ENCODE results near the gene DOK5. TPM values are rescaled to one million over a fixed set of nuclear protein-coding genes. Genes with fewer than 3 reads are reported as not detected.
"Not testable (repeated sequence)": the region's sequence is repeated elsewhere in the genome, so short reads cannot be mapped to it uniquely, and the experiment has no call there.

The DOK5 gene
- total and polyA plus RNA-seq, 2 of the 4 experiments (the other 2 are of a cell fraction): 2.8 to 3.9 TPM

DNA sequence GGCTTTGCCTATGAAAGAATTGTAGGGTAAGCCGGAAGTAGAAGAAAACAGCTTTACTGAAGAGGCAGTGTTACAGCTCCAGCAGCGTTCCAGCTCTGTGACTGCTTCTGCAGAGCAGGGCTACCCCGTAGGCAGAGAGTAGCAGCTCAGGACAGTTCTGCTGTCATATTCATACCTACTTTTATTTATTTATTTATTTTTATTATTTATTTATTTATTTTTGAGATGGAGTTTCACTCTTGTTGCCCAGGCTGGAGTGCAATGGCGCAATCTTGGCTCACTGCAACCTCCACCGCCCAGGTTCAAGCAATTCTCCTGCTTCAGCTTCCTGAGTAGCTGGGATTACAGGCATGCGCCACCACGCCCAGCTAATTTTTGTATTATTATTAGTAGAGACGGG lies 39.0 kb upstream of the DOK5 start:
- H3K79me1 ChIP-seq (ENCODE audit: low read depth in 1 of 2, low read length in 2 of 2); DNase-seq; ATAC-seq (ENCODE audit: low read depth); H2BK5ac ChIP-seq (ENCODE audit: low read depth, low read length, poor library complexity, severe bottlenecking); in situ Hi-C loops (cut with MboI; ENCODE audit: low sequenced_read_pairs); H3K9ac ChIP-seq (ENCODE audit: low read depth, low read length); H3K14ac ChIP-seq (replicated peaks; ENCODE audit: low read depth, low read length); H3K9me3 ChIP-seq (ENCODE audit: control insufficient read depth, insufficient read depth, low read length); BruUV-seq (replicated peaks); H2BK120ac ChIP-seq (ENCODE audit: low read depth, low read length); H2BK20ac ChIP-seq (ENCODE audit: low read depth, low read length); H2AK9ac ChIP-seq (replicated peaks; ENCODE audit: low read depth, low read length, poor library complexity); H3K23ac ChIP-seq (ENCODE audit: low read depth, low read length); H3K56ac ChIP-seq (ENCODE audit: extremely low read depth, insufficient read depth, low read length); H3K4me1 ChIP-seq (ENCODE audit: control insufficient read depth, insufficient read depth, low read length); H4K20me1 ChIP-seq (ENCODE audit: insufficient read depth, low read length); H2BK15ac ChIP-seq (ENCODE audit: low read depth, low read length); H3K4ac ChIP-seq (ENCODE audit: low read depth, low read length); H3K27me3 ChIP-seq (ENCODE audit: control insufficient read depth, insufficient read depth, low read length); H4K91ac ChIP-seq (ENCODE audit: insufficient read depth, low read depth, low read length); POLR2A ChIA-PET (ENCODE audit: unreplicated experiment); H3K4me3 ChIP-seq (ENCODE audit: insufficient read depth, low read depth, low read length); H4K5ac ChIP-seq (ENCODE audit: low read depth, low read length); H2AFZ ChIP-seq (replicated peaks; ENCODE audit: low read length, poor library complexity); dilution Hi-C loops (cut with HindIII; ENCODE audit: low sequenced_read_pairs, unreplicated experiment); H3K9me1 ChIP-seq (ENCODE audit: insufficient read depth, low read length); H4K8ac ChIP-seq (ENCODE audit: low read depth in 2 of 2, low read length in 2 of 2); H2AK5ac ChIP-seq (ENCODE audit: low read depth, low read length); CTCF ChIA-PET; intact Hi-C loops (cut with micrococcal nuclease); H3K18ac ChIP-seq (ENCODE audit: low read depth, low read length); H3K27ac ChIP-seq (ENCODE audit: insufficient read depth, low read length); H3K36me3 ChIP-seq (ENCODE audit: control insufficient read depth, insufficient read depth, low read length); H3K4me2 ChIP-seq (ENCODE audit: low read depth, low read length): not testable (repeated sequence)
- no CpG with 5 or more reads among the region's 8 CpGs for WGBS, 2 experiments (ENCODE audit: extremely low coverage in 2 of 2, insufficient read length in 1 of 2)
